PFSK-1 (cell line): ENCODE results near the gene KIR3DL1.

Experiments used
- FOXP2 ChIP-seq: optimal IDR thresholded peaks from 2 replicates; pipeline ENCODE3; 2011; ENCODE audit warnings: borderline replicate concordance, control low read depth, inconsistent platforms; ENCODE audit not compliant: insufficient read depth; ENCODE audit errors: extremely low read length, extremely low read depth
- POLR2AphosphoS5 ChIP-seq: IDR thresholded peaks from 2 replicates; pipeline ENCODE4 v1.6.1; 2012; ENCODE audit warnings: low read depth, mild to moderate bottlenecking, control low read depth, low read length, moderate library complexity
- REST ChIP-seq, 2 experiments: IDR thresholded peaks; 2 replicates each; pipeline versions ENCODE4 v1.6.1 to v1.8.0; 2011 to 2012; ENCODE audit warnings: low read depth in 2 of 2, low read length in 2 of 2, control low read depth in 1 of 2, inconsistent platforms in 1 of 2, mild to moderate bottlenecking in 1 of 2, moderate library complexity in 1 of 2; ENCODE audit not compliant: insufficient read depth in 1 of 2
- SIN3A ChIP-seq: IDR thresholded peaks from 2 replicates; pipeline ENCODE4 v1.6.1; 2012; ENCODE audit warnings: mild to moderate bottlenecking, low read length, moderate library complexity, borderline replicate concordance; ENCODE audit not compliant: insufficient read depth
- TAF1 ChIP-seq: IDR thresholded peaks from 2 replicates; pipeline ENCODE4 v1.6.1; 2012; ENCODE audit warnings: low read length, control low read depth, borderline replicate concordance; ENCODE audit not compliant: insufficient read depth

The KIR3DL1 gene

GRCh38 chr19:54871696-54872095 is 55.4 kb downstream of the KIR3DL1 start:
- TF ChIP-seq REST (IDR thresholded peaks at IDR 0.05; ENCODE audit: insufficient read depth in 1 of 2, low read depth in 2 of 2, low read length in 2 of 2) = no peak
- no peak for TF ChIP-seq POLR2AphosphoS5
- TF ChIP-seq FOXP2 = no peak
- no peak for TF ChIP-seq TAF1
- TF ChIP-seq SIN3A = no peak

DNA sequence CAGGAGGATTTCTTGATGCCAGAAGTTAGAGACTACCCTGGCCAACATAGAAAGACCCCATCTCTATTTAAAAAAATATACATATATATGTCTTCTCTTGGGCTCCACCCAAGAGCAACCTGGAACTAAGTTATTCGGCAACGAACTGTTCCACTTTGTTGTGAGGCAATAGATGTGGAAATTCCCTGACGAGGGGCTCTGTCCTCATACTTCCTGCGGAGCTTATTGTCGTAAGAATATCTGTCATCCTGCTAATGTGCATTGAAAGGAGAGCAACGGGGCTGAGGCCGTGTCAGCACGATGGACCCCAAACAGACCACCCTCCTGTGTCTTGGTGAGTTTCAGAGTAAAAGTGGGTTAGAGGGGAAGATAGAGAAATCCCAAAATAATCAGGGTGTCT is 57.7 kb downstream of the KIR3DL1 start, which contains the start of gene FCAR:
Gene FCAR, plus strand, starts transcription at position 246 of the 400 bp plus-strand sequence. Its CDS starts 55 bp downstream, at position 301.
- TF ChIP-seq POLR2AphosphoS5 (no peak), TAF1 (no peak), SIN3A (no peak), FOXP2 (no peak), REST (IDR thresholded peaks at IDR 0.05; ENCODE audit: insufficient read depth in 1 of 2, low read depth in 2 of 2, low read length in 2 of 2) (no peak)

DNA sequence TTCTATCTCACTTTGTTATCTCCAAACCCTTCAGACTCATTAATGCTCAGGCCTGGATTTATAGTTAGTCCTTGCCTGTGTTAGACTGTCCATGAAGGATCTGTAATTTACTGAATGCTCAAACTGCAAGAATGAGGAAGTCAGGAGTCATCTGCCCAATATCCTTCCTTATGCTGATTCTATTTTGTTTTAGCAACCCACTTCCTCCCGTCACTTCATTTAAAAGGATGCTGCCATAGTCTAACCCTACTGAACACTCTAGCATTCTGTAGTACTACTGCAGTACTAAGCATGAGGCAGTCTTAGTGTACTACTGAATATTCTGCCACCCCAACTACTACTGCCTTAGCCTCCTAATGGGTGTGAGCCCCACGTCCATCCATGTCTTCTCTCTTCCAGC is 59.2 kb downstream of the KIR3DL1 start:
- TF ChIP-seq REST (IDR thresholded peaks at IDR 0.05; ENCODE audit: insufficient read depth in 1 of 2, low read depth in 2 of 2, low read length in 2 of 2) (no peak), FOXP2 (no peak), POLR2AphosphoS5 (no peak), SIN3A (no peak), TAF1 (no peak)

GRCh38 chr19:54877471-54877870 is 61.2 kb downstream of the KIR3DL1 start:
- TF ChIP-seq REST (IDR thresholded peaks at IDR 0.05; ENCODE audit: insufficient read depth in 1 of 2, low read depth in 2 of 2, low read length in 2 of 2) (no peak), SIN3A (no peak), POLR2AphosphoS5 (no peak), FOXP2 (no peak), TAF1 (no peak)
